Activated T-cell treated with anti-CD3 and anti-CD28 coated beads, Interleukin-2, amount 50 U/mL, for 4 hours (primary cell): ENCODE results near the gene CACNA1C. TPM values are rescaled to one million over a fixed set of nuclear protein-coding genes. Genes with fewer than 3 reads are reported as not detected.

ENCODE experiments used
- ATAC-seq, 2 donors: fragments of 200-7000 bp; cut with Tn5 transposase; one replicate each; pipeline ENCODE4 v1.10.0; 2021
- DNase-seq: peaks from one replicate; pipeline ENCODE4 v3.0.0-alpha.2; 2020
- H3K27me3 Mint-ChIP-seq: one replicate; pipeline ENCODE4 v1.8.0; 2021; ENCODE audit warnings: low read depth, mixed read lengths
- H3K36me3 Mint-ChIP-seq: one replicate; pipeline ENCODE4 v1.8.0; 2022; ENCODE audit warnings: mixed read lengths; ENCODE audit not compliant: insufficient read depth
- H3K4me1 Mint-ChIP-seq: one replicate; pipeline ENCODE4 v1.8.0; 2021; ENCODE audit warnings: low read depth, mixed read lengths
- H3K4me3 Mint-ChIP-seq: one replicate; pipeline ENCODE4 v1.8.0; 2021; ENCODE audit warnings: mild to moderate bottlenecking, moderate library complexity, mixed read lengths
- H3K9me3 Mint-ChIP-seq: one replicate; pipeline ENCODE4 v1.8.0; 2021; ENCODE audit warnings: mixed read lengths
- total RNA-seq, 3 donors: library from RNA; stranded (reverse); gene quantifications; one replicate each; pipeline ENCODE4 v1.2.1, GENCODE V29; 2021

Gene CACNA1C
- total RNA-seq, 3 donors from 2014 or later: 0.03 to 0.08 (median 0.03) TPM

DNA sequence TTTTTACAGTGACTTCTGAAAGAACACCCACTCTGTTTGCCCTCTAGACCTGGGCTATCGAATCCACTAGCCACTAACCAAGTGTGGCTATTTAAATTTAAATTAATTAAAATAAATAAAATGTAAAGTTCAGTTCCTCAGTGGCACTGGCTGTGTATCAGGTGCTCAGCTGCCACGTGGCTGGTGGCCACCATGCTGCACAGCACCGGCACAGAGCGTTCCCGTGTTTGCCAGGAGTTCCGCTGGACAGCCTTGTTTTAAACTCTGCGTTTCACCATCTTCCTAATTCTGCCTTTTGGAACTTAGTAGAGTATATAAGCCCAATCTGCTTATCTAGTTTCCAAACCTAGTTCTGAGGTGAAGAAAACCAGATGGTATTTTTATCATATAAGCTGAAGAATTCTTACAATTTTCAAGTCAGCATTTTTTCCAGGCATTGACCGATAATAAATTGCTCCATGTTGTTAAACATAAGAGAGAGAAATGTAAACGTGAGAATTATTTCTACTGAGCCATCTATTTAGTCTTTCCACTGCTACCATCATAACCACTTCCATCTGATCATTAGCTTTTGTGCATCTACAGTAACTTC lies 339.0 kb downstream of the CACNA1C start:
- DNase-seq (no peak), ATAC-seq (no peak)
- H3K27me3 Mint-ChIP-seq: no peaks in the 10 kb centered on the region
- no peaks in the 10 kb centered on the region for H3K9me3 Mint-ChIP-seq
- H3K4me1 Mint-ChIP-seq: no peaks in the 10 kb centered on the region
- no peak overlapping the region for H3K4me3 Mint-ChIP-seq
- H3K36me3 Mint-ChIP-seq: no peaks in the 10 kb centered on the region

DNA sequence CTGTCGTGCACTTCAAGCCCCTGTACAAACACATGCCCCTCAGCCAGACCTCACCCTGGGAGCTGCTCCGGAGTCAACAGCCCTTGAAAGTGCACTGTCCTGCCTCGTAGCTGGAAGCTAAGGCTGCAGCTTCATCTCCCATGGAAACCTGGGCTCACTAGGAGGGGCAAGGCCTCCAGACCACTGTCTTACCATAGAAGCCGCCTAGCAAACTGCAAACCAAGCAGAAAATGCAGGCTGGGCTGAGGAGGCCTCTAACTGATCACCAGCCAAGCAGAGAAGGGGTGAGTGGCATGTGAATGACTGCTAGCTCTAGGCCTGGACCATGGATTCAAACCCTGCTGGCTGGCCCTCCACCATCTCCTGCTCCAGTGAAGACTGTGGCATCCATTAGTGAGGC lies 340.2 kb downstream of the CACNA1C start:
- no peaks in the 10 kb centered on the region for H3K36me3 Mint-ChIP-seq
- ATAC-seq: no peak
- H3K4me3 Mint-ChIP-seq: no peak overlapping the region

DNA sequence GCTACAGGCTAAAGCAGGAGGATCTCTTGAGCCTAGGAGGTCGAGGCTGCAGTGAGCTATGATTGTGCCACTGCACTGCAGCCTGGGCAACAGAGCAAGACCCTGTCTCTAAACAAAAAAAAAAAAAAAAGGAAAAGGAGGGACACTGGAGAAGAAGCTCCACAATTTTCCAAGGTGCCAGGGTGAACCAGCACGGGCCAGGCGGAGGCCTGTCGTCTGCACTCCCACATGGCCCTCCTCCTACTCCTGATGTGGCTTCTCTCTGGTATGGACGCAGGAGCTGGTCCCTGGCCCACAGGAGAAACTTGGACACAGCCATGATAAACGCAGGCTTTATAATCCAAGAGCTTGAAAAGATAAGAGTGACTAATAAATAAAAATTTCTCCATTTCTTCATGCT lies 341.2 kb downstream of the CACNA1C start:
- no peaks in the 10 kb centered on the region for H3K4me1 Mint-ChIP-seq
- H3K36me3 Mint-ChIP-seq: no peaks in the 10 kb centered on the region
- H3K27me3 Mint-ChIP-seq: no peaks in the 10 kb centered on the region
- DNase-seq (no peak), ATAC-seq (no peak)
- H3K9me3 Mint-ChIP-seq: no peaks in the 10 kb centered on the region
- no peak overlapping the region for H3K4me3 Mint-ChIP-seq

More for the DNA sequence above, 340.2 kb downstream of the CACNA1C start:
- Mint-ChIP-seq H3K27me3 (no peaks in the 10 kb centered on the region), H3K9me3 (no peaks in the 10 kb centered on the region), H3K4me1 (no peaks in the 10 kb centered on the region)
- no peak for DNase-seq

DNA sequence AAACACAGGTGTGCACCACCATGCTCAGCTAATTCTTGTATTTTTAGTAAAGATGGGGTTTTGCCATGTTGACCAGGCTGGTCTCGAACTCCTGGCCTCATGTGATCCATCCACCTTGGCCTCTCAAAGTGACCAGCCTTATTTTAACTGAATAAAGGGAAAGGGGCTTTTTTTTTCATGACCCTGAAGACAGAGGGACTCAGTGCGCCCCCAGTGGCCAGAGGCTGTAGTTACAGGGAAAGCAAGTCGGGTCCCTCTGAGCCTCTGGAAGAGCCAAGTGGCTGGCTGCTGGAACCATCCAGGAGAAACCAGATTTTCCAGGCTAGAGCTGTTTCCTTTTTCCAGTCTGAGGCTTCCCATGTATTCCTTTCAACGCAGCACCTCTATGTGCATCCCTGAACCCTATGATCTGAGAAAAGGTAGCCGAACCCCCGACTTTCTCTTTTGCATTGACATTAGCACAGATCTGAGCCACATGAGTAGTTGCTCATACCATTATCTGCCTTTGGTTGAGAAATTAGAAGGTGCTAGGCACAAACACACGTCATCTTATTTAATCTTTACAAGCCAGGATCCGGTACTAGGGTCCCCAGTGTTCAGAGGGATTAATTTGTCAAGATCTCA lies 342.7 kb downstream of the CACNA1C start:
- no peaks in the 10 kb centered on the region for H3K4me1 Mint-ChIP-seq
- H3K27me3 Mint-ChIP-seq: no peaks in the 10 kb centered on the region
- DNase-seq (no peak), ATAC-seq (no peak)
- H3K4me3 Mint-ChIP-seq: no peak overlapping the region
- no peaks in the 10 kb centered on the region for H3K9me3 Mint-ChIP-seq
- no peaks in the 10 kb centered on the region for H3K36me3 Mint-ChIP-seq

DNA sequence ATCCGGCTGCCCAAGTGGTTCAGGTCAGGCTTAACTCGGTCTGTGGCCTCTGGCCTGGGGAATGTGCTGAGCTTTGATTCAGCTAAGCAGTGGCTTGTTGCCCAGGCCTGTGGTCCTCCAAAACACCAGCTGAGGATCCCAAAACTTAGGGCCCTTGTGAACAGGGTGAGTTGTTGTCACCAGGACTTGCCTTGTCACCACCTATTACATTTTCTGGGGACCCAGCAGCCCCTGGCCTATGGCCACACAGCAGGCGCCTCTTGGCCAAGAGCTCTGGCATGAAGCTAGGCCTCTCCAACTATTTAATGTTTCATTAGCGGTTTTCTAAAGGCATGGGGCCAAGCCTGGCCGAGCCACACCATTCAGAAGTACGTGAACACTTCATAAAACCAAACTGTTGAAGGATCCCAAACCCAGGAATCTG lies 343.7 kb downstream of the CACNA1C start:
- no peak for DNase-seq
- ATAC-seq: no peak
- no peaks in the 10 kb centered on the region for H3K36me3 Mint-ChIP-seq
- peaks cover 3% of the 10 kb centered on the region for H3K27me3 Mint-ChIP-seq
- H3K9me3 Mint-ChIP-seq: no peaks in the 10 kb centered on the region
- H3K4me3 Mint-ChIP-seq: no peak overlapping the region
- no peaks in the 10 kb centered on the region for H3K4me1 Mint-ChIP-seq

DNA sequence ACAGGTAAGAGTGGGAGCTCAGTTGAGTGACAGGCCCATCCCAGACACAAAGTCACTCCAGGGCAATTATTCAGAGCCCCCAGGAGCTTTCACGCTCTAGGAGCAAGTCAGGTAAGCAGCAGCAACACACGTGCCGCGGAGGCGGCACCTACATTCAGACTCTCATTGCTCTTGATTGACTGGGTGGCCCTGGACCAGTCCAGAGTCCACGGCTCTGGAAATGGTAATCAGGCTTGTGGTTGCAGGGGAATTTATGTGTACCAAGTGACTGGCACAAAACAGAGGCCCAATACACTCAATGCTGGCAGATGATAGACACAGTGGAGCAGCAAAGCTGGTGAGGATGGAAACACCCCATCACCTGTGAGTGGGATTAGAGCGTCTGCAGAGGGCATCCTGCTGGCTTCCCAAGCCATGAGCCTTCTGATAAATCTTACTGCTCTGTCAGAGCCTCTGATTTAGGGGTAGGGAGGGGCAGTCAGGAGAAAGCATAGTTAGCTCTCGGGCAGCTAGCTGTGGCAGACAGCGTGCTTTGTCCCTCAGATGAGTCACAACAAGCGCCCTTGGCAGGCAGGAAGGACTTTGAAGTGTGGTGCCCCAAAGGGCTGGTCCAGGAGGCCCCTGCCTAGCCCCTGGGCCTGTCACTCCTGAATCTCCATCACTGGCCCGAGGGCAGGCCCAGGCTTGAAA lies 344.7 kb downstream of the CACNA1C start:
- Mint-ChIP-seq H3K4me1 (no peaks in the 10 kb centered on the region), H3K27me3 (peaks cover 3% of the 10 kb centered on the region), H3K4me3 (no peak overlapping the region), H3K36me3 (no peaks in the 10 kb centered on the region), H3K9me3 (no peaks in the 10 kb centered on the region)
- DNase-seq (no peak), ATAC-seq (no peak)

DNA sequence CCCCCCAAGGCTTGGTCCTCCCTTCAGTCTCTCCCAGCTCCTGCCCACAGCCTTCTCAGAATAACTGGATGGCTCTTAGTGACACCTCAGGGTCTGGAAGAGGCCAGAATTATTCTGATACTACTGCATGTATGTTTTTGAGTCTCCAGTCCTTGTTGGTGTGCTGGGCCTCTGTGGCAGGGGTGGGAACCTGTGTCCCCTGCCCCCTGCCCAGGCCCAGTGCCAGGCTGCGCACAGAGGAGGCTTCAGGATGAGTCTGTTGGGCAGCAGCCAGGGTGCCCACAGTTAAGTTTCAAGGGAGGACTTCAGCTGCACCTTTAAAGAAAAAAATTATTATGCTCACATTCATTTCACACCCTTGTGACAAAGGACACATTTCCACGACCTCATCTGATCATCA lies 348.3 kb downstream of the CACNA1C start:
- Mint-ChIP-seq H3K4me1 (no peaks in the 10 kb centered on the region), H3K27me3 (peaks cover 3% of the 10 kb centered on the region), H3K36me3 (no peaks in the 10 kb centered on the region), H3K4me3 (no peak overlapping the region), H3K9me3 (no peaks in the 10 kb centered on the region)
- DNase-seq (no peak), ATAC-seq (no peak)

DNA sequence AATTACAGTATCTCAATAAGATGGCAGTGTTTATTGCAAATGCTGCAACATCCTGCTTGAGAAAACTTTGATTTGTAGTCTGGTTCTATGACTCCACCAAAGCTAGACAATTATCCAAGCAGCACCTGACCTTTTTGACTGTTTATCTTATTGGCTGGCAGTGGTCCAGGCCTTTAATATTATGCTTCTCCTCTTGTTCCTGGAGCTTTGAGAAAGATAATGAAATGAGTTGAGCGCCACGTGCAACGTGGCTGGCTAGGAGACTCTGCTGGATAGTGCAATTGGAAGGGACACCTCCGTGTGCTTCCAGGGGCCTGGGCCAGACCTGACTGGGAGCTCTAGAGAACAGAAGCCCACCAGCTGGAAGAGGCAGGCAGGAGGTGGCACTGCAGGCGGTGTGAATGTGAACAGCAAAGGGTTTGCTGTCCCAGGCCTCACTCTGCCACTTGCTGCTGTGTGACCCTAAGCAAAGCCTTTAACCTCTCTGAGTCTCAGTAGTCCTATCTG lies 349.3 kb downstream of the CACNA1C start:
- H3K4me1 Mint-ChIP-seq: no peaks in the 10 kb centered on the region
- peaks cover 3% of the 10 kb centered on the region for H3K27me3 Mint-ChIP-seq
- DNase-seq (no peak), ATAC-seq (peak in 1 of 2 donors; percentile 23)
- H3K9me3 Mint-ChIP-seq: no peaks in the 10 kb centered on the region
- no peaks in the 10 kb centered on the region for H3K36me3 Mint-ChIP-seq
- no peak overlapping the region for H3K4me3 Mint-ChIP-seq

DNA sequence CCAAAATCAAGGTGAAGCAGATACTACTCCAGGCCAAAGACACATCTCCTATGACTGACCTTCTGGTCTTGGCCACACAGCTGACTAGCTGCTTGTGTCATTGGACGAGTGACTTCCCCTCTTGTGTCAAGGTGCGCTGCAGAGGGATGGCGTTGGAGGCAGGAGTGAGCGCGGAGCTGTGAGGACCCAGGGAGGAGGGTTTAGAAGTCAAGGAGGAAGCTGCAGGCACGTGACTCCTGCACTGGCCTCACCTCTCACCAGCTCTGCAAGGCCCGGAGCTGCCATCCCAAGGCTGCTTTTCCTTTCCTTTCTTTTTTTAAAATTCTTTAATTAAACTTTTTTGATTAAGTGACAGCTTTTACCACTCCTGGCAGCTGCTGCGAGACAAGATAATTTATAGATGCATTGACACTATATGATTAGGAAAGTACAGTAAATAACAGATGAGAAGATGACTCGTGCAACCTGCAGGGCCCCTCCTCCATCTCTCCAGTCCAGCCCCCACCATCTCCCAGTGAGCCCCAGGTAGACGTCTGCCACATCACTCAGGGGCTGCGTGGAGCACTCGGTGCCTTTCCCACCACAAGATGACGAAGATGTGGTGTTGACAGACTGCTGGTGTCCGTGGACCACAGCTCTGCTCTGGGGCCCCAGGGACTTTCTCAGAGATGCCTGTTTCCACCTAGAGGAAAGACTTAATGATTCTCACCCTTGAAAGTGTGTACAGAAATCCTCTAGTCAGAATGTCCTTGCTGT lies 350.6 kb downstream of the CACNA1C start:
- Mint-ChIP-seq H3K4me1 (no peaks in the 10 kb centered on the region), H3K4me3 (no peak overlapping the region), H3K36me3 (no peaks in the 10 kb centered on the region), H3K27me3 (peaks cover 3% of the 10 kb centered on the region), H3K9me3 (no peaks in the 10 kb centered on the region)
- DNase-seq: no peak
- peak in 1 of 2 donors; percentile 18 for ATAC-seq

DNA sequence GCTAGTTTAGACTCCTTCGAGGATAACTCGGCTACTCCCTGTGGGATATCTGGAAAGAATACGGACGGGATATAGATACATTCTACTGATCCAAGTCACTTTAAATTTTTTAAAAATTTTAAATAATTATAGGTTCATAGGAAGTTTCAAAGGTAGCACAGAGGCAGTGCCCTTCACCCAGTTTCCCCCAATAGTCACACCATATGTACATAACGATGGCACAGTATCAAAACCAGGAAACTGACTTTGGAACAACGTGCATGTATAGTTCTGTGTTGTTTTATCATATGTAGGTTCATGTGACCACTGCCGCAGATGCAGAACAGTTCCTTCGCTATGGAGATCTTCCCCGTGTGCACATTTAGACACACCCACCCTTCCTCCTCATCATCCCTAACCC lies 352.3 kb downstream of the CACNA1C start:
- Mint-ChIP-seq H3K27me3 (peaks cover 3% of the 10 kb centered on the region), H3K4me1 (no peaks in the 10 kb centered on the region), H3K36me3 (no peaks in the 10 kb centered on the region), H3K9me3 (no peaks in the 10 kb centered on the region), H3K4me3 (no peak overlapping the region)
- no peak for ATAC-seq
- no peak for DNase-seq

DNA sequence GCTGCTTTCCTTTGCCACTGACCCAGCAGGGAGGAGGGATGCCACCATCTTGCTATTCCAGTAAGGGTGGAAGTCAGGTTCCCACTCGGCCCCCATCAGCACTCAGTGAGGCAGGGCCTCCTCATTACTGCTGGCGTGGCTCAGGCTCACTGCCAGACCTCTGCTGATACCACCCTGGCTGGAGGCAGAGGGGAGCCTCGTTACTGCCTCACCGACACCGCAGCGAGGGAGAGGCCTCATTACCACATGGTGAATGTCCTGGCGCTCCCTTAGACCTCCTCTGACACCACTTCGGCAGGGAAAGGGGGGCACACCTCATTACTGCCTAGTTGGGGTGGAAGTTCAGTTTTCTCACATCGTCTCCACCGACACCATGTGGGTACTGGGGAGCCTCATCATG lies 354.1 kb downstream of the CACNA1C start:
- DNase-seq (no peak), ATAC-seq (no peak)
- Mint-ChIP-seq H3K4me3 (no peak overlapping the region), H3K36me3 (no peaks in the 10 kb centered on the region), H3K4me1 (no peaks in the 10 kb centered on the region), H3K27me3 (peaks cover 1% of the 10 kb centered on the region), H3K9me3 (no peaks in the 10 kb centered on the region)

DNA sequence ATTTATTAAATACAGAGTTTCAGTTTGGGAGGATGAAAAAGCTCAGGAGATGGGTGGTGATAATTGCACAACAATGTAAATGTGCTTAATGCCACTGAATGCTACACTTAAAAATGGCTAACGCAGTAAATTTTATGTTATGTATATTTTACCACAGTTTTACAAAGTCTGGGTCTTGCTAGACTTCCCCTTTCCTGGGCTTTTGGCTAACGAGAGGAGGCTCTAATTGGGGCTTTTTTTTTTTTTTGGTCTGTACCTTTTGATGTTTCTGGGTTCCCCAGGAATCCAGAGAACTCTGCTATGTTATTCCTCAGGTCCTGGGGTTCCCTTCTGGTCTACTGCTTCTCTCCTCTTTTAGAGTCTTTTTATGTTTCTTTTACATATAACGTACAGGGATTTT lies 355.5 kb downstream of the CACNA1C start:
- ATAC-seq: no peak
- H3K27me3 Mint-ChIP-seq: peaks cover 1% of the 10 kb centered on the region
- DNase-seq: no peak
- no peaks in the 10 kb centered on the region for H3K4me1 Mint-ChIP-seq
- H3K4me3 Mint-ChIP-seq: no peak overlapping the region
- no peaks in the 10 kb centered on the region for H3K9me3 Mint-ChIP-seq
- no peaks in the 10 kb centered on the region for H3K36me3 Mint-ChIP-seq

DNA sequence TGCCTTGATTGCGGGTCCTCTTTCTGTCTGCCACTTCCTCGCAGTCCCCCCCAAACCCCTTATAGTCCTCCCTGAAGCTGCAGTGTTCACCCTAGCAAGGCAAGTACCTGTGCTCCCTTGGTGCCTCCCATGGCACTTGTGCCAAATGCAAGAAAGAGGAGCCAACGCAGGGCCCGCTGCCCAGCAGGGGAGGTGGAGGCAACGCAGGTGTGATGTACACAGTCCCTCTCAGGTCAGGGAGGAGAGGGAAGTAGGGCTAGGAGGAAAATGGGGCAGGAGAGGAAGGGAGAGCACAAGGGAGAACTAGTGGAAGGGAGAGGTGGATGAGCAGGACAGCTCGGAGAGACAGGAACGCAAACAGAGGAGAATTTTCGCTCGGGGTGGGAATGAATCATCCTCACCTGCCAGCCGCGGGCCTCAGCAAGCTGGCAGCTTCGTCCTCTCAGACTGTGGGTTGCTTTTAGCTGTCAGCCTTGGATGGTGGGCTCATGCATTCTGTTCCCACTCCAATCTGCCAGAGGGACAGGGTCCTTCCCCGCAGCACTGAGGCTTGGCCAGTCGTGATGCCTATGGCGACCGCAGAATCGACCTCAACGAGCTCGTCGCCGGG lies 357.0 kb downstream of the CACNA1C start:
- Mint-ChIP-seq H3K9me3 (no peaks in the 10 kb centered on the region), H3K4me1 (no peaks in the 10 kb centered on the region), H3K4me3 (no peak overlapping the region), H3K27me3 (peaks cover 1% of the 10 kb centered on the region), H3K36me3 (no peaks in the 10 kb centered on the region)
- DNase-seq: no peak
- ATAC-seq: no peak

DNA sequence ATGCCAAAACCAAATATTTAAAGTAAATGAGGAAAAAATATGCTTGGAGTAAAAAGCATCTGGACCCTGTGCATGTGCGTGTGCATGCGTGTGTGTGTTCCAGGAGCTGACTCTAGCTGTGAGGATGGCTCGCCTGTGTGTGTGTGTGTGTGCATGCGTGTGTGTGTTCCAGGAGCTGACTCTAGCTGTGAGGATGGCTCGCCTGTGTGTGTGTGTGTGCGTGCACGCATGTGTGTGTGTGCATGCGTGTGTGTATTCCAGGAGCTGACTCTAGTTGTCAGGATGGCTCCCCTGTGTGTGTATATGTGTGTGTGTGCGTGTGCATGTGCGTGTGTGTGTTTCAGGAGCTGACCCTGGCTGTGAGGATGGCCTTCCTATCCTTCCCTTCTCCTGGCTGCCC lies 357.7 kb downstream of the CACNA1C start:
- H3K36me3 Mint-ChIP-seq: no peaks in the 10 kb centered on the region
- DNase-seq (no peak), ATAC-seq (no peak)
- H3K27me3 Mint-ChIP-seq: peaks cover 1% of the 10 kb centered on the region
- H3K4me1 Mint-ChIP-seq: no peaks in the 10 kb centered on the region
- no peak overlapping the region for H3K4me3 Mint-ChIP-seq
- H3K9me3 Mint-ChIP-seq: no peaks in the 10 kb centered on the region
